MM.1S (cell line): ENCODE measurements around the gene CASS4.
"Not testable (repeated sequence)": the region's sequence is repeated elsewhere in the genome, so short reads cannot be mapped to it uniquely, and the experiment has no call there.

ENCODE experiments used
- DNase-seq: peaks from one replicate; pipeline ENCODE4 v3.0.0-alpha.2; 2015
- H2AFZ ChIP-seq: fragments of 300-600 bp; sonication (generic); 2 replicates; pipeline ENCODE4 v1.6.0; 2016; ENCODE audit warnings: antibody characterized with exemption, low read length
- H3F3A ChIP-seq: fragments of 300-600 bp; sonication (generic); 2 replicates; pipeline ENCODE4 v1.6.1; 2016; ENCODE audit warnings: mild to moderate bottlenecking, antibody characterized with exemption, low read length, moderate library complexity, mixed read lengths; ENCODE audit not compliant: insufficient read depth
- H3K27ac ChIP-seq: fragments of 300-600 bp; sonication (generic); 2 replicates; pipeline ENCODE4 v1.5.1; 2016; ENCODE audit warnings: mild to moderate bottlenecking, low read length
- H3K27me3 ChIP-seq: fragments of 300-600 bp; sonication (generic); replicated peaks from 2 replicates; pipeline ENCODE4 v1.6.0; 2016; ENCODE audit warnings: low read length; ENCODE audit not compliant: insufficient read depth
- H3K36me3 ChIP-seq: fragments of 300-600 bp; sonication (generic); replicated peaks from 2 replicates; pipeline ENCODE4 v1.6.1; 2016; ENCODE audit warnings: mild to moderate bottlenecking, low read length, mixed read lengths; ENCODE audit not compliant: insufficient read depth
- H3K4me1 ChIP-seq: fragments of 300-600 bp; sonication (generic); 2 replicates; pipeline ENCODE4 v1.6.1; 2016; ENCODE audit warnings: low read length, mixed read lengths
- H3K4me2 ChIP-seq: fragments of 300-600 bp; sonication (generic); 2 replicates; pipeline ENCODE4 v1.6.0; 2016; ENCODE audit warnings: low read depth, low read length
- H3K4me3 ChIP-seq: fragments of 300-600 bp; sonication (generic); 2 replicates; pipeline ENCODE4 v1.5.1; 2016; ENCODE audit warnings: low read length, mixed read lengths
- H3K79me2 ChIP-seq: fragments of 300-600 bp; sonication (generic); 2 replicates; pipeline ENCODE4 v1.6.1; 2016; ENCODE audit warnings: mixed run types, low read length, mixed read lengths
- H3K9ac ChIP-seq: fragments of 300-600 bp; sonication (generic); 2 replicates; pipeline ENCODE4 v1.6.1; 2016; ENCODE audit warnings: low read length, mixed read lengths
- H3K9me2 ChIP-seq: fragments of 300-600 bp; sonication (generic); replicated peaks from 2 replicates; pipeline ENCODE4 v1.6.1; 2016; ENCODE audit warnings: mild to moderate bottlenecking, low read length, mixed read lengths; ENCODE audit not compliant: insufficient read depth
- H3K9me3 ChIP-seq: fragments of 300-600 bp; sonication (generic); replicated peaks from 2 replicates; pipeline ENCODE4 v1.6.1; 2016; ENCODE audit warnings: mild to moderate bottlenecking, low read length, mixed read lengths; ENCODE audit not compliant: insufficient read depth
- H4K20me1 ChIP-seq: fragments of 300-600 bp; sonication (generic); 2 replicates; pipeline ENCODE4 v1.6.1; 2016; ENCODE audit warnings: mild to moderate bottlenecking, low read length, moderate library complexity, mixed read lengths; ENCODE audit not compliant: insufficient read depth
- EZH2 ChIP-seq: fragments of 300-600 bp; sonication (generic); optimal IDR thresholded peaks from 2 replicates; pipeline ENCODE3; 2017; ENCODE audit warnings: low read depth, mild to moderate bottlenecking, antibody characterized with exemption, low read length, mixed read lengths
- EZH2phosphoT487 ChIP-seq: fragments of 300-600 bp; sonication (generic); IDR thresholded peaks from 2 replicates; pipeline ENCODE4 v1.6.1; 2018; ENCODE audit warnings: antibody characterized with exemption, low read length
- TF ChIP-seq, protein P1 (sequence below): fragments of 300-600 bp; sonication (generic); IDR thresholded peaks from 2 replicates; pipeline ENCODE4 v1.5.1; 2016; ENCODE audit warnings: antibody characterized with exemption, low read length, mixed read lengths

Gene CASS4

GRCh38 chr20:56395166-56395565 is 16.9 kb upstream of the CASS4 start:
- Histone ChIP-seq H3K4me3 (no peak overlapping the region), H3K36me3 (peaks cover 33% of the 10 kb centered on the region; the same call in 1 of the 2 replicates), H3K9ac (no peak overlapping the region), H3F3A (0 out of 2 replicates have a peak, but pooled peaks cover 3% of the 10 kb centered on the region), H2AFZ (no peak overlapping the region), H3K27me3 (no peaks in the 10 kb centered on the region), H3K9me2 (no peaks in the 10 kb centered on the region), H4K20me1 (no peaks in the 10 kb centered on the region), H3K4me1 (peaks cover 8% of the 10 kb centered on the region), H3K4me2 (no peak overlapping the region), H3K9me3 (no peaks in the 10 kb centered on the region), H3K79me2 (peaks cover 79% of the 10 kb centered on the region), H3K27ac (no peak overlapping the region)
- TF ChIP-seq EZH2: no peak
- TF ChIP-seq EZH2phosphoT487: no peak
- TF ChIP-seq, protein P1, sequence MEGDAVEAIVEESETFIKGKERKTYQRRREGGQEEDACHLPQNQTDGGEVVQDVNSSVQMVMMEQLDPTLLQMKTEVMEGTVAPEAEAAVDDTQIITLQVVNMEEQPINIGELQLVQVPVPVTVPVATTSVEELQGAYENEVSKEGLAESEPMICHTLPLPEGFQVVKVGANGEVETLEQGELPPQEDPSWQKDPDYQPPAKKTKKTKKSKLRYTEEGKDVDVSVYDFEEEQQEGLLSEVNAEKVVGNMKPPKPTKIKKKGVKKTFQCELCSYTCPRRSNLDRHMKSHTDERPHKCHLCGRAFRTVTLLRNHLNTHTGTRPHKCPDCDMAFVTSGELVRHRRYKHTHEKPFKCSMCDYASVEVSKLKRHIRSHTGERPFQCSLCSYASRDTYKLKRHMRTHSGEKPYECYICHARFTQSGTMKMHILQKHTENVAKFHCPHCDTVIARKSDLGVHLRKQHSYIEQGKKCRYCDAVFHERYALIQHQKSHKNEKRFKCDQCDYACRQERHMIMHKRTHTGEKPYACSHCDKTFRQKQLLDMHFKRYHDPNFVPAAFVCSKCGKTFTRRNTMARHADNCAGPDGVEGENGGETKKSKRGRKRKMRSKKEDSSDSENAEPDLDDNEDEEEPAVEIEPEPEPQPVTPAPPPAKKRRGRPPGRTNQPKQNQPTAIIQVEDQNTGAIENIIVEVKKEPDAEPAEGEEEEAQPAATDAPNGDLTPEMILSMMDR: no peak
- no peak for DNase-seq

- H3K36me3 ChIP-seq: peaks cover 47% of the 10 kb centered on the region
- H3K9ac ChIP-seq: no peak overlapping the region
- peaks cover 62% of the 10 kb centered on the region for H3K79me2 ChIP-seq
- no peaks in the 10 kb centered on the region for H3K9me3 ChIP-seq
- no peak overlapping the region for H2AFZ ChIP-seq
- no peak overlapping the region for H3K27ac ChIP-seq
- DNase-seq: peak; percentile 66
- no peak overlapping the region for H3K4me2 ChIP-seq
- no peaks in the 10 kb centered on the region for H4K20me1 ChIP-seq
- TF ChIP-seq, protein P1: peak; percentile 71
- no peak for TF ChIP-seq EZH2phosphoT487
- TF ChIP-seq EZH2: no peak
- no peak overlapping the region for H3K4me3 ChIP-seq
- no peaks in the 10 kb centered on the region for H3K9me2 ChIP-seq
- H3K4me1 ChIP-seq: no peaks in the 10 kb centered on the region
- H3F3A ChIP-seq: 0 out of 2 replicates have a peak, but pooled peaks cover 3% of the 10 kb centered on the region
- H3K27me3 ChIP-seq: no peaks in the 10 kb centered on the region
Observed at GRCh38 chr20:56400001-56400640, 11.9 kb upstream of the CASS4 start.

- TF ChIP-seq EZH2: no peak
- TF ChIP-seq, protein P1: no peak
- no peak for TF ChIP-seq EZH2phosphoT487
- H3K4me2 ChIP-seq: no peak overlapping the region
- no peak overlapping the region for H2AFZ ChIP-seq
- H3K9ac ChIP-seq: no peak overlapping the region
- peaks cover 50% of the 10 kb centered on the region for H3K79me2 ChIP-seq
- peaks cover 23% of the 10 kb centered on the region for H3K36me3 ChIP-seq
- 0 out of 2 replicates have a peak, but pooled peaks cover 3% of the 10 kb centered on the region for H3F3A ChIP-seq
- H3K9me3 ChIP-seq: no peaks in the 10 kb centered on the region
- H3K27me3 ChIP-seq: no peaks in the 10 kb centered on the region
- no peak overlapping the region for H3K27ac ChIP-seq
- H3K4me3 ChIP-seq: no peak overlapping the region
- H3K9me2 ChIP-seq: no peaks in the 10 kb centered on the region
- no peak for DNase-seq
- no peaks in the 10 kb centered on the region for H3K4me1 ChIP-seq
- no peaks in the 10 kb centered on the region for H4K20me1 ChIP-seq
Observed at GRCh38 chr20:56403465-56403864, 8.6 kb upstream of the CASS4 start.

- not testable (repeated sequence) for H3K9me3 ChIP-seq, H3K27me3 ChIP-seq, H4K20me1 ChIP-seq, H3K4me3 ChIP-seq, H3K27ac ChIP-seq, H2AFZ ChIP-seq, H3F3A ChIP-seq, H3K4me2 ChIP-seq, H3K4me1 ChIP-seq, DNase-seq, H3K9ac ChIP-seq, H3K9me2 ChIP-seq
- Histone ChIP-seq H3K79me2 (peaks cover 31% of the 10 kb centered on the region), H3K36me3 (peaks cover 18% of the 10 kb centered on the region)
Observed at GRCh38 chr20:56405356-56405755, 6.7 kb upstream of the CASS4 start.
